BJ (cell line): Measurements from ENCODE around the gene ESAM. TPM values are rescaled to one million over a fixed set of nuclear protein-coding genes. Genes with fewer than 3 reads are reported as not detected.

Source experiments
- CTCF ChIA-PET: fragments of 350-600 bp; formaldehyde crosslinking; extraction: SDS; loops from one replicate; lab custom pipeline; 2021; ENCODE audit warnings: antibody characterized with exemption, inconsistent platforms; lab: Yijun Ruan, JAX
- POLR2A ChIA-PET: fragments of 300-600 bp; sonication (Branson Sonifier 250); formaldehyde crosslinking; extraction: SDS; loops from one replicate; lab custom pipeline; 2021; ENCODE audit warnings: antibody characterized with exemption; lab: Charles Lee
- DNase-seq: peaks from one replicate; pipeline ENCODE4 v3.0.0-alpha.2; 2011; ENCODE audit warnings: low read depth
- H3K27me3 ChIP-seq: 2 replicates; pipeline ENCODE4 v1.6.0; 2011; ENCODE audit warnings: low read length; ENCODE audit not compliant: control insufficient read depth, insufficient read depth
- H3K36me3 ChIP-seq: 2 replicates; pipeline ENCODE4 v1.5.1; 2011; ENCODE audit warnings: low read length; ENCODE audit not compliant: control insufficient read depth, insufficient read depth
- H3K4me3 ChIP-seq: 2 replicates; pipeline ENCODE4 v1.5.1; 2011; ENCODE audit warnings: low read depth, mild to moderate bottlenecking, control low read depth, low read length
- polyA minus RNA-seq: library from RNA; depleted of rRNA, polyadenylated mRNA; stranded (reverse); fragments of >200 nt; gene quantifications from 2 replicates; pipeline ENCODE4 v1.2.3, GENCODE V29; 2011; rRNA and poly(A)+ RNA removed
- polyA plus RNA-seq: library from polyadenylated mRNA; depleted of rRNA; stranded (reverse); fragments of >200 nt; gene quantifications from 2 replicates; pipeline ENCODE4 v1.2.3, GENCODE V29; 2011; rRNA removed
- TF ChIP-seq, protein P1 (sequence below): IDR thresholded peaks from 2 replicates; pipeline ENCODE4 v1.5.1; 2011; ENCODE audit warnings: low read depth, mild to moderate bottlenecking, control low read depth, inconsistent platforms, low read length, moderate library complexity; ENCODE audit not compliant: insufficient read depth

The ESAM gene, protein sequence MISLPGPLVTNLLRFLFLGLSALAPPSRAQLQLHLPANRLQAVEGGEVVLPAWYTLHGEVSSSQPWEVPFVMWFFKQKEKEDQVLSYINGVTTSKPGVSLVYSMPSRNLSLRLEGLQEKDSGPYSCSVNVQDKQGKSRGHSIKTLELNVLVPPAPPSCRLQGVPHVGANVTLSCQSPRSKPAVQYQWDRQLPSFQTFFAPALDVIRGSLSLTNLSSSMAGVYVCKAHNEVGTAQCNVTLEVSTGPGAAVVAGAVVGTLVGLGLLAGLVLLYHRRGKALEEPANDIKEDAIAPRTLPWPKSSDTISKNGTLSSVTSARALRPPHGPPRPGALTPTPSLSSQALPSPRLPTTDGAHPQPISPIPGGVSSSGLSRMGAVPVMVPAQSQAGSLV
- polyA plus RNA-seq: 0.17 and 0.18 TPM in 2 replicates
- polyA minus RNA-seq: 0.09 and 0.10 TPM in 2 replicates

- CTCF ChIA-PET: interaction anchor here (0.9 to 7.9 kb wide), 14 partner anchors 9 to 91 kb away, joined by 3 to 78 read pairs (median 6); partner anchors contain the start of genes NRGN, SIAE, SPA17 and VSIG2
- peaks cover 15% of the 10 kb centered on the region for H3K27me3 ChIP-seq
- no peaks in the 10 kb centered on the region; the same call in none of the 2 replicates for H3K36me3 ChIP-seq
- TF ChIP-seq, protein P1, sequence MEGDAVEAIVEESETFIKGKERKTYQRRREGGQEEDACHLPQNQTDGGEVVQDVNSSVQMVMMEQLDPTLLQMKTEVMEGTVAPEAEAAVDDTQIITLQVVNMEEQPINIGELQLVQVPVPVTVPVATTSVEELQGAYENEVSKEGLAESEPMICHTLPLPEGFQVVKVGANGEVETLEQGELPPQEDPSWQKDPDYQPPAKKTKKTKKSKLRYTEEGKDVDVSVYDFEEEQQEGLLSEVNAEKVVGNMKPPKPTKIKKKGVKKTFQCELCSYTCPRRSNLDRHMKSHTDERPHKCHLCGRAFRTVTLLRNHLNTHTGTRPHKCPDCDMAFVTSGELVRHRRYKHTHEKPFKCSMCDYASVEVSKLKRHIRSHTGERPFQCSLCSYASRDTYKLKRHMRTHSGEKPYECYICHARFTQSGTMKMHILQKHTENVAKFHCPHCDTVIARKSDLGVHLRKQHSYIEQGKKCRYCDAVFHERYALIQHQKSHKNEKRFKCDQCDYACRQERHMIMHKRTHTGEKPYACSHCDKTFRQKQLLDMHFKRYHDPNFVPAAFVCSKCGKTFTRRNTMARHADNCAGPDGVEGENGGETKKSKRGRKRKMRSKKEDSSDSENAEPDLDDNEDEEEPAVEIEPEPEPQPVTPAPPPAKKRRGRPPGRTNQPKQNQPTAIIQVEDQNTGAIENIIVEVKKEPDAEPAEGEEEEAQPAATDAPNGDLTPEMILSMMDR: no peak
- POLR2A ChIA-PET: no interaction called here
- no peak for DNase-seq
- peak within 1 kb of the TSS; percentile 43 for H3K4me3 ChIP-seq
Measured at GRCh38 chr11:124762105-124762623, at the start of gene ESAM. TSS of gene ESAM (minus strand) at chr11:124762290. CDS start at chr11:124762154, 136 bp downstream.

GRCh38 chr11:124811399-124812125 lies 49.5 kb upstream of the ESAM start:
- H3K4me3 ChIP-seq: no peak overlapping the region
- H3K36me3 ChIP-seq: no peaks in the 10 kb centered on the region
- TF ChIP-seq, protein P1: no peak
- POLR2A ChIA-PET: no interaction called here
- CTCF ChIA-PET: no interaction called here
- no peak for DNase-seq
- H3K27me3 ChIP-seq: 0 out of 2 replicates have a peak, but pooled peaks cover 2% of the 10 kb centered on the region

- no peak for DNase-seq
- CTCF ChIA-PET: interaction anchor here (0.9 to 1.8 kb wide), 5 partner anchors 13 to 163 kb away, joined by 3 to 5 read pairs (median 3); no protein-coding TSS in a partner anchor
Measured at GRCh38 chr11:124807660-124808270, 45.7 kb upstream of the ESAM start.

GRCh38 chr11:124807201-124807600 lies 45.1 kb upstream of the ESAM start:
- POLR2A ChIA-PET: no interaction called here
- 0 out of 2 replicates have a peak, but pooled peaks cover 2% of the 10 kb centered on the region for H3K27me3 ChIP-seq
- DNase-seq: no peak
- H3K4me3 ChIP-seq: no peak overlapping the region
- no peaks in the 10 kb centered on the region for H3K36me3 ChIP-seq
- CTCF ChIA-PET: interaction anchor here (0.9 to 1.2 kb wide), 3 partner anchors 13 to 46 kb away, joined by 3 read pairs; no protein-coding TSS in a partner anchor
- TF ChIP-seq, protein P1: no peak

More at GRCh38 chr11:124807660-124808270, 45.7 kb upstream of the ESAM start:
- POLR2A ChIA-PET: no interaction called here
- no peak overlapping the region for H3K4me3 ChIP-seq
- 0 out of 2 replicates have a peak, but pooled peaks cover 2% of the 10 kb centered on the region for H3K27me3 ChIP-seq
- H3K36me3 ChIP-seq: no peaks in the 10 kb centered on the region
- TF ChIP-seq, protein P1: no peak
